ENCODE results near the gene UBAP1L.
"Not testable (repeated sequence)": the region's sequence is repeated elsewhere in the genome, so short reads cannot be mapped to it uniquely, and the experiment has no call there.

UBAP1L gene

DNA sequence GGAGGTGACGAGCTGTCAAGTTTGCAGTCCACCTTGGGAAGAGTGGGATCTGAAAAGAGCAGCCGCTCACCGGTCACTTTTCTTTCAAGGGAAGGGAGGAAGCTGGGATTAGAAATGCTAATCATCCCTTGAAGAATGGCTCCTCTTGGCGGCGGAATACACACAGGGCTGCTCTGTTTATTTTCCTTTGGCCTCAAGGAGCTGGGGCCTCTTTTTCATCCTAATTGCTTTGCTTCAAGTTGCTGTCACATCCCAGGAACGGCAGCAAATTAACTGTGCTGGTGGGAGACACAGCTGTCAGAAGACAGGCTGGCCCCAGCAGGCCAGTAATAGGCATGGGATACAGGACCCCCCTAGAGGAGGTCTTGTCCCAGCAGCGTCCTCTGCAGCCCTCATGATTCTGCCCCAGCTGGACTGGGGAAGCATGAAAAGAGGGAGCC is 31.7 kb downstream of the UBAP1L start:
- DNase-seq = peak in 1 of 2 experiments; percentile 29

DNA sequence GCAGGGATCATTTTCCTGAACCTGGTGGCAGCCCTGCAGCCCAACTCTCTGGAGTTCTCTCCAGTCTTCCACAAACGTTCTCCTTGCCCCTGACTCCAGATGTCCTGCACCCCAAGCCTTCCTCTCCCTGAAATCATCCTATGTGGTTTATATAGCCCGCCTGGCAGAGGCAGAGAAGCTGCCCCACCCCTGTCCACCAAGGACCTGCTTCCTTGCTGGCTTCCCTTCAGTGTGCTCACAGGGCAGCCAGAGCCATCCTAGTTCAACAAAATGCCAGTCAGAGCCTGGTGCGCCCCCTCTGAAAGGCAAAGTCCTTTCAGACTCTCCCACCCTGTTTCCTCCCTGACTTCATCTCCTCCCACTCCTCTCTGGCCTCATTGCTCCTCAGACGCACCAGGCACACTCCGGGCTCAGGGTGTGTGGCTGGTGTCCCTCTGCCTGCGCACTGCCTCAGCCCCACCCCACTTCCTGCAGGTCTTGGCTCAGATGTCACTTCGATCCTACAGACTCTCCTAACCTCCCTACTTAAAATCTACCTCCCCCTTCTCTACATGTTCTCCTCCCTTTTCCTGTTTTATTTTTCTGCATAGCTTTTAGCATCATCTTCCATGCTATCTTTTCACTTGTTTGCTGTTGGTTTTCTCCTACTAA is 32.6 kb downstream of the UBAP1L start:
- no peak for DNase-seq

DNA sequence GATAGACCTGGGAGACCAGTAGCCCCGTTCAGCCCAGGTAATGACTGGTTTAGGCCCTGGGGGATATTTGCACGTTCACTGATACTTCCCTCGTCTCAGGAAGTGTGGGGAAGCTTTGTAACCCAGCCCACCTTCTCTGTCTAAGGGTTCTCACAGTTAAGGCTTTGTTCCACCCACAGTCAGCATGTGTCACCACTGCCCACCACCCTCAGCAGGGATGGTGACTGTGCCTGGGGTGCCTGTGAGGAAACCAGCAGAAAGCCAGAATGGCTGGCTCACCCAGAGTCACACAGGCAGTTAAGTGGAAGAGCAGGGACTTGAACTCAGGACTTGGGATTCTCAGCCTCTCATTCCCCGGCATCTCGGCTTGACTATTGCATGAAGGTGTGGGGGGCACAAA is 33.2 kb downstream of the UBAP1L start:
- DNase-seq = no peak

GRCh38 chr15:65081270-65081669 is 33.7 kb downstream of the UBAP1L start:
- no peak for DNase-seq

DNA sequence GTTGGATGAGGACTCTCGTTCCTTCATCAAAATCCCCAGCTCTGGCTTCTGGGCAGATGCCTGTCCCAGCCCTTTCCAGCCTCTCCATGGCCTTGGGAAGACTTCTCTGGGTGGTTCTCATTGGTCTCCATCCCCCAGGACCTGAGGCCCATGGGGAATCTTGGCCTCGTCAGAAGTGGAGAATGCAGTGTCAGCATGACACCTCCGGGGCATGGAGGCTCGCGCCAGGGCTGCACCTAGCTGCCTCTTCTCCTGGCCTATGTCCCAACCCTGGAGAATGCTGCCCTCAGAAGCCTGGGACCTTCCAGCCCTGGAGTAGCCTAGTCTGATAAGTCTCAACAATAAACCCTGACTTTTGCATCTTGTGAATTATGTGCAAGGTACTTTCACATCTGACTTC is 35.4 kb downstream of the UBAP1L start:
- DNase-seq = no peak

- DNase-seq = peak; percentile 27 to 74
Observed at GRCh38 chr15:65077981-65078352, 37.0 kb downstream of the UBAP1L start.

DNA sequence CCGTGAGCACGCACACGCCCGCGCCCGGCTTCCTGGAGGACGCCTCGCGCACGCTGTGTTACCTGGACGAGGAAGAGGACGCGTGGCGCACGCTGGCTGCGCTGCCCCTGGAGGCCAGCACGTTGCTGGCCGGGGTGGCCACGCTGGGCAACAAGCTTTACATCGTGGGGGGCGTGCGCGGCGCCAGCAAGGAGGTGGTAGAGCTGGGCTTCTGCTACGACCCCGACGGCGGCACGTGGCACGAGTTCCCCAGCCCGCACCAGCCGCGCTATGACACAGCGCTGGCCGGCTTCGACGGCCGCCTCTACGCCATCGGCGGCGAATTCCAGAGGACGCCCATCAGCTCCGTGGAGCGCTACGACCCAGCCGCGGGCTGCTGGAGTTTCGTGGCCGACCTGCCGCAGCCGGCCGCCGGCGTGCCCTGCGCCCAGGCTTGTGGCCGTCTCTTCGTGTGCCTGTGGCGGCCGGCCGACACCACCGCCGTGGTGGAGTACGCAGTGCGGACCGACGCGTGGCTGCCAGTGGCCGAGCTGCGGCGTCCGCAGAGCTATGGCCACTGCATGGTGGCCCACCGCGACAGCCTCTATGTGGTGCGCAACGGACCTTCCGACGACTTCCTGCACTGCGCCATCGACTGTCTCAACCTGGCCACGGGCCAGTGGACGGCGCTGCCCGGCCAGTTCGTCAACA is 37.6 kb downstream of the UBAP1L start:
- DNase-seq = no peak

GRCh38 chr15:65076486-65077290 is 38.3 kb downstream of the UBAP1L start, which contains the start of gene KBTBD13:
Gene KBTBD13 (plus strand): TSS chr15:65076746. CDS start chr15:65076816, 70 bp downstream.
- no peak for DNase-seq

- DNase-seq = not testable (repeated sequence)
Observed at GRCh38 chr15:65075607-65076395, 39.2 kb downstream of the UBAP1L start.

- not testable (repeated sequence) for DNase-seq
Observed at GRCh38 chr15:65074946-65075345, 40.1 kb downstream of the UBAP1L start.

DNA sequence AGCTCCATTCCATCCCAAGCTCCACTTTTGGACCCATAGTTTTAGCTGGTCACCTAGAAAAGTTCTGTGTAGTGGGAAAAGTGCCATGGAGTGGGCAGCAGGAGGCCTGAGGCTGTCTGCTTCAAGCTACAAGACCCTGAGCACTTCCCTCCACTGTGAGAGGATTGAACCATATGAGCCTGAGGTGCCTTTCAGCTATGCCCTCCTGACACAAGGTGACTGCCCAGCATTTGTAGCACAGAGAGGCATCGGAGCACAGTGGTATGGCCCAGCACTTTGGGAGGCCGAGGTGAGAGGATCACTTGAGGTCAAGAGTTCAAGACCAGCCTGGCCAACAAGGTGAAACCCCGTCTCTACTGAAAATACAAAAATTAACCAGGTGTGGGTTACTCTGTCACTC is 42.4 kb downstream of the UBAP1L start:
- DNase-seq = no peak

DNA sequence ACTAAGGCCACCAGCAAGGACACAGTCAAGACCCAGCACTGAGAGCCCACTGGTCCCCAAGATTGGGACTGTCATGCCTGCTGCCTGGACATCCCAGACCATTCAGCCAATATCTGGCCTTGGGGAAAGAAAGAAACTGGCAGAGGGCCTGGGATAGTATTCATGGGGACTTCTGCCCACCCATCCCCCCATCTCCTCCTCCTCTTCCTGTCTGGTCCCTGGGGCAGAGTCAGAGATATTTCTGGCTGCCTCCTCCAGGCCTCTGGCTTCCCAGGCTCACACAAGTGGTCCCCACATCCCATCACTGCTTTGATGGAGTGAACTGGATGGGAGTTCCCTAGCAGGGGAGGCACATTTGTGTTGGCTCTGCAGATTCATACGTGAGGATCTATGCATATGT is 43.0 kb downstream of the UBAP1L start:
- no peak for DNase-seq

DNA sequence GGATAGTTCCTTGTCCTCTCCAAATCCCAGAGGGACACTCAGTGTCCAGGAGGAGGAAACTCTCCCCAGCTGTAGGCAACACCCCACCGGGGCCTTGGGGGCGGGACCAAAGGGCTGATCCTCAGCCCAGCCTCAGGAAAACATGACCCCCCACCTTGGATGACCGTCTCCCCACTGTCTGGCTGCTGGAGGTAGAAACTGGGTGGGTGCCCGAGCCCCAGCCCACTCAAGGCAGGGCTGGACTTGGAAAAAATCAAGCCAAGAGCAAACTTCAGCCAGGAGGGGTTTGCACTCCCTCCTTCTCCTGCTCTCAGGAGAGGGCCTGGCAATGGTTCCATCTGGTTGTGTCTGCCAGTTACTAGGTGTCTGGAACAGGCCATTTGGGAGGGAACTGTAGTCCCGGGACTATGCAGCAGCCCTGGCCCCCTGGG is 43.6 kb downstream of the UBAP1L start:
- DNase-seq = no peak

- DNase-seq = no peak
Observed at GRCh38 chr15:65069779-65070546, 45.0 kb downstream of the UBAP1L start.

DNA sequence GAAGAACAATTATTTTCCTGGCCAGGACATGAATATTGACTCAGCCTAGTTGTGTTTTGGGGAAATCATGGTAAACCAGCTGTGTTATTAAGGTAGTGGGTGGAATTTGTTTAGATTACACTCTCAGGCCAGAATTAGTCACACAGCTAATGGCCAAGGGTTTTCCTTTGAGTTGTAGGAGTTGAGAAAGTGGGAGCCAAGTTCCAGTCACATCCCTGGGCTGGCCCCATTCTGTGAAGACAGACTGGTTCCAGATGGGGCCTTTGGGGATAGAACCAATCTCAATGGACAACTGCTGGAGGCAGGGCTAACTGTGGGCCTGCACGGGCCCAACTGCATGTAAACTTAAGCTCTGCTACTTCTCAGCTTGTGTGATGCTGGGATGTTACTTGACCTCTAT is 45.8 kb downstream of the UBAP1L start:
- no peak for DNase-seq

DNA sequence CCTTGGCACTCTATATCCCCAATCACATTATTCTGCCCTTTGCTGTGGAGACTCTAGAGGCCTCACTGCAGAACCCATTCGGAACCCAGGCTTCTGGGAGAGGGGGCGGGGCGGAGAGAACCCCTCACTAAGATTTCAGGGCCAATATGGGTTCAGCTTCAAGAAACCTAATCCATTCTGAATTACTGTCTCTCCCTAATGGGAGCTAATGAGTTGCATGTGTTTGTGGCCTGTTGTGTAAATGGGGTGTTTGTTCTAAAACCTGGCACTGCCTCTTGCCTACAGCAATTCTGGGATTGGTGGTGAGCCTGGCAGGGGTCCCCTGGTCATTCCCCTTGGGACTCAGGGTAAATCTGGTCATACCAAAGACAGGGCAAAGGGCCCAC is 46.6 kb downstream of the UBAP1L start:
- no peak for DNase-seq

DNA sequence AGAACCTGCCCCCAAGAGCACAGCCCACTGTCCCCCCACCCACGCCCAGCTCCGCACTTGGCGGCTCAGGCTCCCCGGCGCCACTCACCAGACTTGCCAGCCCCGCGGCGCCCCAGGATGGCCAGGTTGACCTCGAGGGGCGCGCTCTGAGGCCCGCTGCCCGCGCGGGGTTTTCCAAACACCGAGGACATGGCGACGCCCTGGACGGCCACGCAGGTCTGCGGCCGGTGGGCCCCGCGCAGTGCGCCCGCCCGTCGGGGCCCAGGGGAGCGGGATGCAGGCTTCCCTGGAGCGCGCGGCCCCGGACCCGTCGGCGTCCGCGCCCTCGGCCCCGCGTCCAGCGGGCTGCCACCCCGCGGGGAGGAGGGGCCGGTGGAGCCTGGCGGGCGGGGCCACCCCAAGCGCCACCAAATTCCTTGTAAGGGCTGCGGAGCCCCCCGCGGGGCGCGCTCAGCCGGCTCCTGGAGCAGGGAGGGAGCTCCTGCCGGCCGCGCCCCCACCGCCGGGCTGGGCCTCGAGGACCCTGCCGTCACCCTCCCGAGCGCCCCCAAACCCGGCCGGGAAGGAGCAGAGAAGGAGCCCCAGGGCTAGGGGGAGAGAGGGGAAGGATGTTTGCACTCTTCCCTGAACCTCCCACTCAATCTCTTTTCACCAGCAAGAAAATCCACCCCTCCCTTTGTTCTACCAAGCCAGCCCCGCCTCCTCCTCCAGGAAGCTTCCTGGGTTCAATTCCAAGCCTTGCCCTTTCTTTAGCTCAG is 47.2 kb downstream of the UBAP1L start, which contains the start of gene RASL12:
RASL12 (minus strand) TSS at position 347 of the 758 bp plus-strand sequence; CDS start at position 191, 156 bp downstream.
- peak in 1 of 2 experiments; percentile 8 for DNase-seq

DNA sequence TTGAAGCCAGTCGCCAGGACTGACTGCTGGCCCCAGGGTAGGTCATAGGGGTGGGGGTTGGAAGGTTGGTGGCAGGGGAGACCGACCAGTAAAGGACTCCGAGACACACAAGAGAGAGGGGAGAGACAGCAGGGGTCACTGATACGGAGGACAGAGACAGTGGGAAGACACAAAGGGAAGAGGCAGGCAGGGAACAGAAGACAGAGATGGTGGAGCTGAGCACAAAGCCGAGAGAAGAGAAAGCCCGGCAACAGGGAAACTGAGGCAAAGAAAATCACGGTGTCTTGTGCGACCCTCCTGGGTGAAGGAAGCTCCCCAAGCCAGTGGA is 47.7 kb downstream of the UBAP1L start:
- no peak for DNase-seq

GRCh38 chr15:65066635-65067316 is 48.2 kb downstream of the UBAP1L start:
- no peak for DNase-seq

- DNase-seq = no peak
Observed at GRCh38 chr15:65066001-65066634, 48.9 kb downstream of the UBAP1L start.
